SKM-1 treated with dmso at 0.1 percent for 144 hours (cell line): ENCODE measurements around the gene GLI2.

Experiments used
- DNase-seq: peaks from one replicate; lab custom pipeline; 2025; ENCODE audit not compliant: unreplicated experiment; lab: John Stamatoyannopoulos, UW

GLI2 gene

DNA sequence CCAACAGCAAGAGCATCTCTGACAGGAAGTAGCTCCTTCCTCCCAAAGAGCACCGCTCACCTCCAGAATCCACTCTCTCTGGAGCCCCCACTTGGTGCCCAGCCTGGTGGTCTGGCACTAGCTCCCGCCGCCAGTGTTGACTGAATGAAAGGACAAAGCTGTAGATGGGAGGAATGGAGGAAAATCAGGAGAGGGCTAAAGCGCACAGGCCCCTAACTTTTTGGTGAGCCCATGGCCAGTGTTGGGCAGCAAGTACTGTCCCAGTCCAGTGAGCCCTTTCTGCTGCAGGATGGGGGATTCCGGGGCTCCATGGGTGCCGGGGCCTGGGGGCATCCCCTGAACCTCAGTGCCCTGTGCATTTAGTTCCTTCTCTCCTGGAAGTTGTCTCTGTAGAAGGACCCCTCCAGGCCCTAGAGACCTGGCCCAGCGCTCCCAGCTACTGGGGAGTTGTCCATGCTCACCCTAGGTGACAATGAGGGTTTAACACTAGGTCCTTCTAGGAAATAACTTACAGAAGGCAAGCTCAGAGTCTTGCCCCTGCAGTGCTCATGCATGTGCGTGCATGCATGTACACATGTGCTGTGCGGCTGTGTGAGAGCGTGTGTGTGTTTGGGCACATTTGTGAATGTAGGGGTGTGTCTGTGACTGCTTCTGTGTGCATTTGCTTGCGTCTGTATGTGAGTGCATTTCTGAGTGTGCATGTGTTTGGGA is 33.6 kb downstream of the GLI2 start:
- no peak for DNase-seq

DNA sequence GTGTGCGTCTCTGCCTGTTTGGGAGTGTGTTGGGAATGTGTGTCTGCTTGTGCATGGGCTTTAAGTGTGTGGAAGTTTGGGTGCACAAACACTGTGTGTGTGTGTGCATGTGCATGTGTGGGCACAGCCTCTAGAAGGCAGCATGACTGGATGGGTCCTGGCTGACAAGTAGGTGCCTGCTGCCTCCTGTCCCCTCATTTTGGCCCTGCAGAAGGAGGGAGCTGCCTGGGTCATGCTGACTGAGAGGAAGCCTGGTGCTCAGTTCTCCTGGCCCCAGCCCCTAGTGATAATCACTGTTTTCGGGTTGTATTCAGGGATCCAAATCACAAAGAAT is 34.1 kb downstream of the GLI2 start:
- no peak for DNase-seq

DNA sequence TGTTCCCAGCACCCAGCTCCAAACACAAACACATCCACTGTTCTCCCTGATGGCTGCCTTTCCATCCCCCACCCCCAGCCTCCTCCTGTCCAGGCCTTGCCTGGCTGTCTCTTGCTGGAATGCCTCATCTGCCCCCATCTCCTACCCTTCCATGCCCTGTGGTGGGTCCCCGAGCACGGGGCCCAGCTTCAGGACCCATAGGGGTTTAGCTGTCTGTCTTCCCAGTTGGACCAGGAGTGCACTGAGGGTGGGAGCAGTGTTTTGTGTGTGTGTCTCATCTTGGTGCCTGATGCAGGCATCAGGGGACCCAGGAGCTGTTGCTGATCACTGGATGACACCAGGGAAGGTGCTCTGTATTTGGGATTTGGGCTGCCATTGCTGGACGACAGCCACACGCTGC is 34.5 kb downstream of the GLI2 start:
- DNase-seq: no peak

DNA sequence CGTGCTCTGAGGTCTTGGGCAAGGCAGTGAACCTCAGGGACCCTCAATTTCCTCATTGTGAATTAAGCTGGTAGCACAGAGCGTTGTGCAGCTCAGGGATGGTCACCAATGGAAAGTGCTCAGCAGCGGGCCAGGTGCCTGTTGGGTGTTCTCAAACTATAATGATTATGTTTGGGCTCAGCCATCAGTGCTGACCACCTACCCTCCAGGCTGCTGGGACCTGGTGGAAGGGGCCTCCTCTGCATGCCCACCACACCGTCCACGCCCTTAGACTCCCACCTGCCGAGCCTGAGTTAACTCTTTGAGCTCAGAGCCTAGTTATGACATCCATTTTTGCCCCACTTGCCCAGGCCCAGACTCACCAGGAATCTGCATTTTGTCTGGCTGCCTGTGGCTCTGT is 35.0 kb downstream of the GLI2 start:
- DNase-seq: no peak

DNA sequence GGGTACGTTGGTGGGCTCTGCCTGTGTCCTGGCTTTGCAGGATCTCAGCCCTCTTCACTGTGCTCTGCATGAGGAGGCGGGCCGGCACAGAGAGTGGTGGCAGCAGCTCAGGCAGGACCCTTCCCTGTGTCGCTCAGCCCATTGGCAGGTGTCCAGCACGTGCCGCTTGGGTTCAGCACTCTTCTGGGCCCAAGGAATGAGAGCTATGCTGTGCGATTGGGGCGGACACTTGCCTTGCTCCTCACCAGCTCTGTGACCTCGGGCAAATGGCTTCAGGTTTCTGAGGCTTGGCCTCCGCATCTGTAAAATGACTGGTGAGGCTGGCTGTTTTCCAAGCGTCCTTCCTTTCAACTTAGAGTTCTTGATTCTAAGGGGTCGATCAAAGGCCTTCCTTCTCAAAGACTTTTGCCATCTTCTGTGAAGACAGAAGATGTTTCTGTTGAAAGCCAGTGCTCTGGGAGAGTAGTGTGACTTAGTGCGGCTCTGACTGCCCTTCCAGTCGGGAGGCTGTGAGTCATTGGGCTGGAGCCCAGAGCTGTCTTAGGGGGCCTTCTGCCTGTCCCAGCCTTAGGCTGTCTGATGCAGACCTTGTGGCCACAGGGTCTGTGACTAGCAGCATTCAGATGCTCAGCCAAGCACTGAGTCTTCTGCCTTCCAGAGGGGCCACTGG is 35.6 kb downstream of the GLI2 start:
- DNase-seq: no peak

DNA sequence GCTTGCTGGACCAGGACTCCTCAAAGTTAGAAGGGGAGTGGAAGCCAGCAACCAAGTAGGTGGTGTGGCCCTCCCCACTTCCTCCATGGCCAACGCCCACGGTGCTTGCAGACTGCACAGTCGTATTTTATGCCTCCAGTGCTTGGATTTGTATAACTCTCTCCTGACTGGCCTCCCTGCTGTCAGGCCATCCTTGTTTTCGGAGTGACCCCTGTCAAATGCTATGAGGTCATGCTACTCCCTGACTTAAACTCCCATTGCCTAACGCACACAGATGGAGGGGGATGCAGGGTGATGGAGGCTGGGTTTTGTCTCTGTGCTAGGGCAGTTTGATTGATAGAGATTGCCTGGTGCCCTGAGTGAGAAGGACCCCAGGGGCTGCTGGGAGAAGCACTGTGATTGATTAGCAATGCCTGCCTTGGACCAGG is 36.1 kb downstream of the GLI2 start:
- no peak for DNase-seq

DNA sequence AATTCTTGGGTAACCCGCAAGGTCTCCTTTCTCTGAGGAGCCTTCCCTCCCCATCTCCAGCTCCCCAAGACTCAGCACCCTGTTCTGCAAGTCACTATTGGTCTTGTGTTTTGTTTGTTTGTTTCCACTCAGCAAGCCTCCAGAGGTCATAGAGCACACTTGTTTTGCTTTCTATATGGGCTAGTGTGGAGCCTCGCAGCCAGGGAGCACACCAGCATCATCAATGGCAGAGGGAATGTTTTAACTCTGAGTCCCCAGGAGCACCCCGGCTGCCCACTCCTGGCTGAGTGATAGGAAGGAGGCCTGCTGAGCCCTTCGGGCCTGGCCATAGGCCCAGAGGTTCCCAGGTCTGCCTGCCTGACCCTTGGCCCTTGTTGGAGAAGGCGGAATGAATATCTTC is 36.6 kb downstream of the GLI2 start:
- DNase-seq: no peak

DNA sequence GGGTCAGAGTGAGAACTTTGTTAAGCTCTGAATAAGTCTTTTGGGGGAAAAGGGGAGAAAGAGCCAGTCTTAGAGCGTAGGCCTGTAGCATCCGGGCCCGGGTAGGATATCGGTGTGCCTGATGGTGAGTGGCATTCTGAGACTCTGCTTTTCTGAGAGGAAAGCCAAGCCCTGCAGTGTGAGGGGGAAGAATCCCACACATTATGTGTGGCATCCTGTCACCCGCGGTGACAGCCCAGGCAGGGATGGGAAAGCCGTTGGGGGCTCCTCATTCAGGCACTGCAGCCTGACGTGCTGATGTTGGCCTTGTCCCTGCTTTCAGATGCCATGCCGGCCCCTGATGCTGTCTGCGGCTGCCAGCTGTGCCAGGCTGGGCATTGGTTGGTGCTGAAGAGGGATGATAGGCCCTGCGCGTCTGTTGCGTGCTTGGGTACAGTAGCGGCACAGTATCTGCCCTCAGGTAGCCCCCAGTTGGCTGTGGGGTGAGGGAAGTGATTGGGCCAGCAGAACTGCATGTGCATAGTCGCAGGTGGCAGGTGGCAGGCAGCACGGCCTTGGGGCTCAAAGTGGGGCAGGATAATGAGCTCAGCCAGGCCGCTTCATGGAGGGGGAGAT is 37.6 kb downstream of the GLI2 start:
- DNase-seq: no peak

DNA sequence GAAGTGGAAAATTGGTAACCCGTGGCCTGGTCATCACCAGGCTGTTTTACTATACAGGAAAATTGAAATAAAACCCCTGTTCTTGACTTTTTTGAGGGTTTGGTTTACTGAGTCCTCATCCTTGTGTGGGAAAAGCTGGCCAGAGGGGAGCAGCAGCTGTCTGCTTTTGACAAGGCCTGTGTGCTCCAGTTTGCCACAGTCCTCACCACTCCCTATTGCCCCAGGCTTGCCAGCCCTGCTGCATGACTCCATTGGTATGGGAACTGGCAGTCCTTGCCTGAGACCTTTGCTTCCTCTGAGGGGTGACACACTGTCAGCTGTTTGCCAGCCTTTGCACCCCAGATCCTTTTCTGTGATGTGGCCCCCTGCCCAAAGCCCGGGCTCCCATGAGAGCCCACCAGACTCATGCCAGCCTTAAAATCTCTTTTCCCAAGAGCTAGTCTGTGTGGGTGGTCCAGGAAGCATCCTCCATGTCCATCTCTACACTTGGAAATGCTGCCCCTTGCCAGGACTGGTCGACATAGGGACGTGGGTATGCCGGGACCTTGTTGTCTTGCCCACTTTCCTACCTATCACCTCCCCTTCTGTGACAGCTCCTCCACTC is 39.0 kb downstream of the GLI2 start:
- no peak for DNase-seq

DNA sequence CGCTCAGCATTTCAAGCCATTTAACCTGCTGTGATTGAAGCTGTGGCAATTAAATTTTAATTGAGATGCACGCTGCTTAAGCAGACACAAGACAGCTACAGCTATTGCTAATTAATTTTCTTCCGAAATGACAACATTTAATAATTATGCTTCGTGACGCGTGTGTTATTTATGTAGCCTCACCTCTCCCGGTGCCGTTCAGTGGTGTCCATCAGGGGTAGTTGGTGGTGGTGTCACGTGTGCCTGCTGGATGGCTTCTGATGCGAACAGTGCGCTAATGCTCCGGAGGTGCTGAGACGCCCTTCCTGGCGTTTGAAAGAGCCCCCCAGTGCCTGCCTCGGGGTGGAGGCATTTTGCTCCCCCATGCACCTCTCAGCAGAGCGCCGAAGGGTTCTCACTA is 39.5 kb downstream of the GLI2 start:
- no peak for DNase-seq

DNA sequence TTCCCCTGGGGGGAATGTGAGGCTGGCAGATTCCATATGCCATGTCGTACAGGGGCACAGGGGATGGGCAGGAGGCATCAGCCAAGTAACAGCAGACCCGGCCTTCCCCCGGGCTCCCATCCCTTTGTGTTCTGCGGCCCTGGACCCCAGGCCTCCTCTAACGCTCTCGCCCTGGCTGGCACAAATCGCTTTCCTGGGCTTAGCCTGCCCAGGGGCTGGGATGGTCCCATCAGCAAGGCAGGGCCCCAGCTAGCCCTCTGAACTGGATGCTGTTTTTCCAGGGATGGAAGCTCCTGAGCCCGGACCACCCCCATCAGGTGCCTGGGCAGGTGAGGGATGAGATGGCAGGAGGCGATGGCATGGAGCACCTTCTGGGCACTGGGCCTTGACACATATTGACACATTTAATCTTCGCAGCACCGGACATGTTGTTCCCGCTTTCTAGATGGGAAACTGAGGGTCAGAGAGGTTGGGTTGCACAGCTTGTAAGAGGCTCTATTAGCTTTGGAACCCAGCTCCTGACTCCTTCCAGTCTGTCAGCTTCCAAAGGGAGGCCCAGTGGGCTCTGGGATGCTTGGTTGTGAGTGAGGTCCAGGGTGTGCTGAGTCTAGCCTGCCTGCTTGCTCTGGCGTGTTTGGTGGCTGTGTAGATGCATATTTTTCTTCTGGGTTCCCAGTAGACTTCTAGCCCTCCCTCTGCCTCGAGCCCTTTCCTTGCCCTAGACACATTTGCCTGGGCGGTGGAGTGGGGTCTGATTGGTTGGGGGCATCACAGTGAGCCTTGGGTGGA is 40.3 kb downstream of the GLI2 start:
- no peak for DNase-seq

DNA sequence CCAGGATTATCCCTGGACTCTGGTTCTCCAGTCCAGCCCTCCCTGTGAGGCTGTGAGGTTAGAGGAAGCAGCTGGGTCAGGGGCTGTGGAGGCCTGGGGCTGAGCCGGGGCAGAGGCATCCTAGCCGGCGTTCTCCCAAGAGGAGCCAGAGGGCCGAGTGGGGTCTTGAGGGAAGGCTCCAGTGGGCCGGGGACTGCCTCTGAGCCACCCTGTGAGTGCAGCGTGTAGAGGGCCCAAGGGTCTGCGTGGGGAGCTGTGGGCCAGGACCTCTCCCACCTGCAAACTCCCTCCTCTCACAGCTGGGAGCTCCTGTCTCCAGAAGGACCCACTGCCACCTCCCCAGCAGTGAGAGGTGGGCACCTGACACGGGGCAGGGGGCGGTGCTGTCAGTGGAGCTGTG is 41.0 kb downstream of the GLI2 start:
- DNase-seq: no peak

DNA sequence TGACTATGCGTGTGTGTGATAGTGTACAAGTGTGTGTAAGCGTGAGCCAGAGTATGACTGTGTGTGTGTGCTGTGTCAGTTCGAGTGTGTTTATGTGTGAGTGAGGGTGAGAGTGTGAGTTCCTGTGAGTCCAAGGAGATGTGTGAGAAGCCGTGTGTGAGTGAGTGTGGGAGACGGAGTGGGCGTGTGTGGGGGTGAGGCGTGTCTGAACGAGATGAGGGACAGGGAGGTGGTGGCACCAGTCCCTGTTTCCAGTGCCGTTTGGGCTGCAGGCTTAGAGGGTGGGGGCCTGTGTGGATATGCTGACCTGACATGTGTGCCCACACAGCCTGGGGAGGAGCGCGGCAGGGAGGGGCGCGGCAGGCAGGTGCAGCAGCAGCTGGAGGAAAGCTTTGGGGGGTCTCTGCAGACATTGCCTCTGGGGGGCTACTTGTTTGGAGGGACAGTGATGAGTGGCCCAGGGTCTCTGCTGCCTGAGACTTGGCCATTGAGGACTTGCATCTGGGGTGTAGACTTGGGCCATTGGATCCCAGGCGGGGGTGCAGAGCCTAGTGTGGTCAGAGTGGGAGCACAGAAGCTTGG is 41.6 kb downstream of the GLI2 start:
- no peak for DNase-seq

DNA sequence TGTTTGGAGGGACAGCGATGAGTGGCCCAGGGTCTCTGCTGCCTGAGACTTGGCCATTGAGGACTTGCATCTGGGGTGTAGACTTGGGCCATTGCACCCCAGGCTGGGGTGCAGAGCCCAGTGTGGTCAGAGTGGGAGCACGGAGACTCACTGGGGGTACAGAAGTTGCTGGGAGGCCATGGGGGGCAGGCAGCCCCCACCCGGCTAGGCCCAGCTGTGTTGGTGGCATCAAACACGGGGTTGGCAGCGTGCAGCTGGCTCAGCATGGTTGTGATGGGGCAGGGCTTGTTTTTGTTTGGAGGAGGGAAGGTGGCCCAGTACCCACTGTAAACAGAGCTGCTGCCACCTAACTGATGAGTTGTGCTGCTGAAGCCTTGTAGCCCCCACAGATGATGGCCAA is 42.1 kb downstream of the GLI2 start:
- DNase-seq: no peak

DNA sequence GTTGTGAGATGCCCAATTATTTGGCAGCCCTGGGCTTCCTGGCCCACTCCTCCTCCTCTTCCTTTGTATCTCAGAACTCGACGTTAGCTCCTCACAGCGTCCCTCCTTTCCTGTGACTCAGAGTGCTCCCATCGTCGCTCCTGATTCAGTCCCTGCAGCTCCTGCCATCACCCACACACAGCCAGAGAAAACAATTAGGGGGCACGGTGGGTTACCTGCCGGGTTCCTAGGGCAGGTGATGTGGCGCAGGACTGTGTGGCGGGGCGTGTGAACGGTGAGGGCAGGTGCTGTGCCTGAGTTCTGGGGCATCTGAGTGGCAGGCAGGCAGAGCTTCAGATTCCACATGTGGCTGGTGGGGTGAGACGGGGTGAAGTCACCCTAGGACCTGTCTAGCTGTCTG is 42.6 kb downstream of the GLI2 start:
- no peak for DNase-seq

DNA sequence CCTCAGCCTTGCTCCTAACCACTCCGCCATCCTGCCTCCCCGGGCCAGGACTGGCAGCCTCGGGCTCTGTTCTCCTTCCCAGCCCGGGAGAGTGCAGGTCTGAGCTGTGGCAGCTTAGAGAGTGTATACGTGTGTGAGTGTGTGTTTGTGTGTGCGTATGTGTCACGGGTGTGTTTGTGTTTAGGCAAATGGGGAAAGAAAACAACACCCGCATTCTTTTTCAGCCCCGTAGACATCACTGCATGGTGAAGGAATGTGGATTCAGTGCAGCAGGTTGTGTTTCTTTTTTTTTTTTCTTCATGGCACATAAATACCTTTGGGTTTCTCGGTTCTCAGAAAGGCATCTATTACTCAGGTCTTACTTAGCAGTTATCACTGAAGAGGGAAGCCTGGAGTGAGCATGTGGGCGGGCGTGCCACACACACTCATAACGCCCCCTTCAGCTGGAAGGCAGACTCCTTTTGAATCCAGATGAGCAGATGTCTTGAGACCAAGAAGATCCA is 44.2 kb downstream of the GLI2 start:
- DNase-seq: no peak

DNA sequence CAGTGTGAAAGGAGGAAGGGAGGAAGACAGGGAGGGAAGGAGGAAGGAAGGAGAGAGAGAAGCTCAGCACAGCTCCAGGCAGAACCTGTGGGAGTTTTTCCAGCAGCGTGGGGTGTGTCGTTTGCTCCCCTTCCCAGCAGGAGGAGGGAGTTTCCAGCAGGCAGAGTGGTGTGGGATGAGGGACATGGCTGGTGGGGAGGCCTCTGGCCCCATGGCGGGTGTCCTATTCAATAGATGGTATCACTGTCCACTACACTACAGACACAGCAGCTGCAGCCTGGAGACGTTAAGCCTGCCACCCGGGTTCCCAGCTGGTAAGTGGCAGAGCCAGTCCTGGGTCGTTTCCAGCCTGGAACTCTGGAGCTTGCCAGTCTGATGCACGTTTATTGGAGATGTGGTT is 44.7 kb downstream of the GLI2 start:
- DNase-seq: no peak

DNA sequence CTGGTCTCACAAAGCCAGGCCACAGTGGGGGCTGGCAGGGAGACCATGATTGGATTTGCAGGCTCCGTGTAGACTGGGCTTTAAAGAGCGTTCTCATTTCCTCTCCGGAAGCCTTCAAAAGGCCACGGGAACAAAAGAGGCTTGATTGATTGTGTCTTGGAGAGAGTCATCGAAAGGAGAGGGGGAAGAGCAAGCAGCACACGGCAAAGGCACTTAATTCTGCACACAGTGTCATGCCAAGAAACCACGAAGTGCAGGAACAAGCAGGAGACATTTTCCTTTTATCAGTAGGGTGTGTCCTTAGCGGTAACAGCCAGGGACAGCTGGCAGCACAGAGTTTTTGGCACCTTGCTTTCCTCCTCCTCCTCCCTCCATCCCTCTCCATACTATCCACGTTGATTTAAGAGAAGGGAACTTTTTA is 47.7 kb downstream of the GLI2 start:
- DNase-seq: no peak

DNA sequence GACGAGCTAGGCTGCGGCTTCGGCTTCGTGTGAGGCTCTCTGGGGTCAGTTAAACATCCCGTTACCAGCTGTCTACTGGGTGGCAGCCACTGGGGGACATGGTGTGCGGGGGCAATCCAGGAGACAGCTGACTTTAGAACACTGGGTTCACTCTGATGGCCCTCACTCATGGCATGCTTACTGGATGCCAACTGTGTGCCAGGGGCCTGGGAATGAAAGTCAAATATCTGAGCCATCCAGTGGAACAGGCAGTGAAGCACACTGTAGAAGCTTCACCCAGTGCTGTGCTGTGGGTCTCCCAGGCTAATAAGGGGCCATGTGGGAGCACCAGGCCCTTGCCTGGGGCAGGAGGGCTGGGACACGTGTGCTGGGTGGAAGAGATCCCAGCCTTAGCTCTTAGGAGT is 48.3 kb downstream of the GLI2 start:
- no peak for DNase-seq
